ENCODE measurements around the gene YBX2. TPM values are rescaled to one million over a fixed set of nuclear protein-coding genes. Genes with fewer than 3 reads are reported as not detected.

The YBX2 gene
- total and polyA plus RNA-seq, 7 donors, result 0.14 to 1.8 (median 0.66) TPM

GRCh38 chr17:7289256-7290032 lies 5.0 kb downstream of the YBX2 start:
- TF ChIP-seq, protein P1, sequence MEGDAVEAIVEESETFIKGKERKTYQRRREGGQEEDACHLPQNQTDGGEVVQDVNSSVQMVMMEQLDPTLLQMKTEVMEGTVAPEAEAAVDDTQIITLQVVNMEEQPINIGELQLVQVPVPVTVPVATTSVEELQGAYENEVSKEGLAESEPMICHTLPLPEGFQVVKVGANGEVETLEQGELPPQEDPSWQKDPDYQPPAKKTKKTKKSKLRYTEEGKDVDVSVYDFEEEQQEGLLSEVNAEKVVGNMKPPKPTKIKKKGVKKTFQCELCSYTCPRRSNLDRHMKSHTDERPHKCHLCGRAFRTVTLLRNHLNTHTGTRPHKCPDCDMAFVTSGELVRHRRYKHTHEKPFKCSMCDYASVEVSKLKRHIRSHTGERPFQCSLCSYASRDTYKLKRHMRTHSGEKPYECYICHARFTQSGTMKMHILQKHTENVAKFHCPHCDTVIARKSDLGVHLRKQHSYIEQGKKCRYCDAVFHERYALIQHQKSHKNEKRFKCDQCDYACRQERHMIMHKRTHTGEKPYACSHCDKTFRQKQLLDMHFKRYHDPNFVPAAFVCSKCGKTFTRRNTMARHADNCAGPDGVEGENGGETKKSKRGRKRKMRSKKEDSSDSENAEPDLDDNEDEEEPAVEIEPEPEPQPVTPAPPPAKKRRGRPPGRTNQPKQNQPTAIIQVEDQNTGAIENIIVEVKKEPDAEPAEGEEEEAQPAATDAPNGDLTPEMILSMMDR (IDR thresholded peaks at IDR 0.05), result no peak
- intact Hi-C loops (cut with DNase I), result no loop called here
- Histone ChIP-seq H3K4me1 (peaks cover 27% of the 10 kb centered on the region), H3K27me3 (ENCODE audit: insufficient read depth in 3 of 3, low read length in 2 of 3) (peaks cover 0 to 9% (median 0%) of the 10 kb centered on the region in 3 donors), H3K9me3 (no peaks in the 10 kb centered on the region), H3K4me3 (no peak overlapping the region), H3K36me3 (ENCODE audit: insufficient read depth in 1 of 2, low read depth in 1 of 2) (peaks cover 0 to 34% of the 10 kb centered on the region in 2 donors), H3K27ac (peak overlapping the region; percentile 46)
- DNase-seq (peak in 1 of 2 donors; percentile 79), ATAC-seq (peak; percentile 24 to 48 (median 37))
- WGBS, 3 donors, result 32 to 62% (median 38%) methylated on average over 10 to 18 of the region's 18 CpGs

- DNase-seq, result no peak
These were observed 8.8 kb downstream of the YBX2 start for GRCh38 chr17:7285679-7286078.

GRCh38 chr17:7284911-7285310 lies 9.5 kb downstream of the YBX2 start:
- no peak for ATAC-seq
- Histone ChIP-seq H3K27ac (peak overlapping the region; percentile 96), H3K4me1 (peaks cover 28% of the 10 kb centered on the region), H3K27me3 (ENCODE audit: insufficient read depth in 3 of 3, low read length in 2 of 3) (no peaks in the 10 kb centered on the region), H3K9me3 (no peaks in the 10 kb centered on the region), H3K36me3 (ENCODE audit: insufficient read depth in 1 of 2, low read depth in 1 of 2) (peaks cover 0 to 44% of the 10 kb centered on the region in 2 donors), H3K4me3 (no peak overlapping the region)
- WGBS, 3 donors, result 81 to 93% (median 82%) methylated on average over 16 of the region's 16 CpGs
- intact Hi-C loops (cut with DNase I), result loop anchor here in 1 of 2 donors (5.0 kb wide), 1 partner anchor 62 kb away; no protein-coding TSS in a partner anchor
- TF ChIP-seq, protein P1 (IDR thresholded peaks at IDR 0.05), result no peak
- DNase-seq, result no peak

More at GRCh38 chr17:7285679-7286078, 8.8 kb downstream of the YBX2 start:
- H3K9me3 ChIP-seq, result no peaks in the 10 kb centered on the region
- TF ChIP-seq, protein P1 (IDR thresholded peaks at IDR 0.05), result no peak
- H3K27ac ChIP-seq, result peak overlapping the region; percentile 96
- H3K4me3 ChIP-seq, result no peak overlapping the region
- H3K27me3 ChIP-seq (ENCODE audit: insufficient read depth in 3 of 3, low read length in 2 of 3), result no peaks in the 10 kb centered on the region
- H3K4me1 ChIP-seq, result peaks cover 30% of the 10 kb centered on the region
- no peak for ATAC-seq
- peaks cover 0 to 44% of the 10 kb centered on the region in 2 donors for H3K36me3 ChIP-seq (ENCODE audit: insufficient read depth in 1 of 2, low read depth in 1 of 2)
- intact Hi-C loops (cut with DNase I), result no loop called here
- WGBS, 3 donors, result 60 to 78% (median 62%) methylated on average over 12 of the region's 12 CpGs

- H3K4me1 ChIP-seq, result peaks cover 29% of the 10 kb centered on the region
- peaks cover 0 to 44% of the 10 kb centered on the region in 2 donors for H3K36me3 ChIP-seq (ENCODE audit: insufficient read depth in 1 of 2, low read depth in 1 of 2)
- H3K27ac ChIP-seq, result peak overlapping the region; percentile 96
- TF ChIP-seq, protein P1 (IDR thresholded peaks at IDR 0.05), result no peak
- ATAC-seq, result no peak
- DNase-seq, result peak in 1 of 2 donors; percentile 69
- intact Hi-C loops (cut with DNase I), result loop anchor here in 1 of 2 donors (5.0 kb wide), 1 partner anchor 64 kb away; no protein-coding TSS in a partner anchor
- H3K4me3 ChIP-seq, result peak overlapping the region; percentile 86
- H3K9me3 ChIP-seq, result no peaks in the 10 kb centered on the region
- 49 to 65% (median 49%) methylated on average over 15 to 18 of the region's 18 CpGs for WGBS, 3 donors
- H3K27me3 ChIP-seq (ENCODE audit: insufficient read depth in 3 of 3, low read length in 2 of 3), result no peaks in the 10 kb centered on the region
These were observed 10.8 kb downstream of the YBX2 start for GRCh38 chr17:7283471-7284216.

Data from psoas muscle (tissue), 8 donors.